Spleen (tissue), 11 donors: ENCODE measurements around the gene SHISA9. TPM values are rescaled to one million over a fixed set of nuclear protein-coding genes. Genes with fewer than 3 reads are reported as not detected.

Source experiments
- DNase-seq: peaks from one replicate; pipeline ENCODE4 v3.0.0-alpha.2; 2020
- H3K27ac ChIP-seq, 8 donors: fragments of 200-600 bp; sonication (generic) in 7 of 8; 1 replicate in 4 of 8; 2 replicates in 4 of 8; pipeline versions ENCODE4 v1.5.0 to v1.8.0; 2016 to 2021; ENCODE audit warnings: inconsistent platforms in 4 of 8, mild to moderate bottlenecking in 4 of 8, moderate library complexity in 1 of 8
- H3K27me3 ChIP-seq, 7 donors: fragments of 200-600 bp; sonication (generic) in 6 of 7; replicated peaks in 1 of 7; 1 replicate in 4 of 7; 2 replicates in 3 of 7; pipeline versions ENCODE4 v1.5.0 to v1.8.0; 2016 to 2021; ENCODE audit warnings: inconsistent platforms in 3 of 7, mild to moderate bottlenecking in 1 of 7
- H3K36me3 ChIP-seq, 6 donors: fragments of 200-600 bp; sonication (generic) in 5 of 6; 1 replicate in 4 of 6; 2 replicates in 2 of 6; pipeline versions ENCODE4 v1.5.0 to v1.8.0; 2016 to 2021; ENCODE audit warnings: inconsistent platforms in 2 of 6
- H3K4me1 ChIP-seq, 6 donors: fragments of 200-600 bp; sonication (generic) in 5 of 6; 1 replicate in 3 of 6; 2 replicates in 3 of 6; pipeline versions ENCODE4 v1.5.0 to v1.8.0; 2016 to 2021; ENCODE audit warnings: inconsistent platforms in 3 of 6
- H3K4me3 ChIP-seq, 8 donors: fragments of 200-600 bp; sonication (generic) in 7 of 8; 1 replicate in 4 of 8; 2 replicates in 4 of 8; pipeline versions ENCODE4 v1.5.0 to v1.8.0; 2016 to 2021; ENCODE audit warnings: inconsistent platforms in 4 of 8, mild to moderate bottlenecking in 4 of 8, moderate library complexity in 2 of 8
- H3K9me3 ChIP-seq, 8 donors: fragments of 200-600 bp; sonication (generic) in 7 of 8; 1 replicate in 4 of 8; 2 replicates in 4 of 8; pipeline versions ENCODE4 v1.5.0 to v1.8.0; 2016 to 2021; ENCODE audit warnings: inconsistent platforms in 4 of 8
- POLR2A ChIP-seq, 3 donors: fragments of 450-650 bp; IDR thresholded peaks; one replicate each; pipeline ENCODE4 v1.5.1; 2017; ENCODE audit warnings: antibody characterized with exemption in 3 of 3, mild to moderate bottlenecking in 1 of 3
- POLR2AphosphoS5 ChIP-seq, 3 donors: sonication (generic); formaldehyde crosslinking; IDR thresholded peaks; one replicate each; pipeline ENCODE4 v1.5.1; 2017; ENCODE audit warnings: antibody characterized with exemption in 3 of 3
- WGBS, 5 donors: extraction: QIAGEN DNeasy Blood & Tissue Kit in 3 of 5; methylation state at CpG; one replicate each; pipeline versions ENCODE4 v1.1.5 to v1.1.7; 2013 to 2018; 5-methylcytosine and 5-hydroxymethylcytosine counted together
- intact Hi-C: fragments of 100-400 bp; cut with DNase I; formaldehyde crosslinking; loops from one replicate; pipeline ENCODE4 v1.15.0; 2023; ENCODE audit warnings: low total_unique reads
- polyA plus RNA-seq, 3 donors: library from polyadenylated mRNA; stranded (reverse); fragments of 200-250 nt; gene quantifications; one replicate each; pipeline ENCODE4 v1.2.1, GENCODE V29; 2013
- total RNA-seq, 7 donors: library from RNA; depleted of rRNA in 3 of 7; stranded (reverse); fragments of >200 nt in 3 of 7; fragmentation: NEBNext Ultra II Directional in 4 of 7; extraction: Animal tissue kit (Norgen Biotek cat#: 25700) in 4 of 7; gene quantifications; one replicate each; pipeline versions ENCODE4 v1.1.0 to v1.2.1, GENCODE V29; 2016 to 2021
- TF ChIP-seq, protein P1 (sequence below), 11 experiments: fragments of 200-600 bp in 7 of 11; fragments of 450-650 bp in 4 of 11; sonication (generic) in 4 of 11; IDR thresholded peaks in 8 of 11; conservative IDR thresholded peaks in 3 of 11; 1 replicate in 7 of 11; 2 replicates in 4 of 11; pipeline versions ENCODE4 v1.4.0 to v1.8.0; 2016 to 2021; ENCODE audit warnings: antibody characterized with exemption in 11 of 11, inconsistent platforms in 4 of 11, mild to moderate bottlenecking in 1 of 11
- donor health status: healthy with polysubstance abuse.
- donor health status: DM: no; HTN: no; CAD: no; lungs with moderate emphysema.
- donor health status: DM: no; HTN: no; CAD: no.
- donor health status: Bipolar disorder and iron deficiency.
- donor health status: healthy.
- donor health status: DM: no; HTN: no; CAD: no.
- donor health status: DM: yes; HTN: yes; CAD: no.

Gene SHISA9
- total and polyA plus RNA-seq, 10 donors: 0.02 to 0.17 (median 0.05) TPM; not detected in 4

DNA sequence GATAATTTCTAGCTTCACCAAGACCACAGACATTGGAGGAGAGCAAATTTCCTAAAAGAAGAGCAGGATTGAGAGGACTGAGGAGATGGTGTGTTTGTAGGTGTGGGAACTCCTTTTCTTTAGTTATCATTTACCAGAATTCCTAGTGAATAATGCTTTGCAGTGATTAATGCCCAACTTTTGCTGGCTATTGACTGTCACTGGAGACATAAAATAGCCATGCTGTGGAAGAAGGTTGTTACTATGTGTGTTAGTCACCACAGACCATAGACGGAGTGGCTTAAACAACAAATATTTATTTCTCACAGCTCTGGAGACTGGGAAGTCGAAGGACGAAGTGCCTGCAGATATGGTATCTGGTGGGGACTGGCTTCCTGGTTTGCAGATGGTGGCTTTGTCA lies 179.1 kb downstream of the SHISA9 start:
- H3K4me1 ChIP-seq: no peaks in the 10 kb centered on the region
- intact Hi-C loops: no loop called here
- H3K9me3 ChIP-seq: peaks cover 0 to 17% (median 0%) of the 10 kb centered on the region in 8 donors
- H3K27ac ChIP-seq: no peak overlapping the region
- H3K27me3 ChIP-seq: no peaks in the 10 kb centered on the region
- TF ChIP-seq POLR2AphosphoS5 (IDR thresholded peaks at IDR 0.05): no peak
- TF ChIP-seq, protein P1, sequence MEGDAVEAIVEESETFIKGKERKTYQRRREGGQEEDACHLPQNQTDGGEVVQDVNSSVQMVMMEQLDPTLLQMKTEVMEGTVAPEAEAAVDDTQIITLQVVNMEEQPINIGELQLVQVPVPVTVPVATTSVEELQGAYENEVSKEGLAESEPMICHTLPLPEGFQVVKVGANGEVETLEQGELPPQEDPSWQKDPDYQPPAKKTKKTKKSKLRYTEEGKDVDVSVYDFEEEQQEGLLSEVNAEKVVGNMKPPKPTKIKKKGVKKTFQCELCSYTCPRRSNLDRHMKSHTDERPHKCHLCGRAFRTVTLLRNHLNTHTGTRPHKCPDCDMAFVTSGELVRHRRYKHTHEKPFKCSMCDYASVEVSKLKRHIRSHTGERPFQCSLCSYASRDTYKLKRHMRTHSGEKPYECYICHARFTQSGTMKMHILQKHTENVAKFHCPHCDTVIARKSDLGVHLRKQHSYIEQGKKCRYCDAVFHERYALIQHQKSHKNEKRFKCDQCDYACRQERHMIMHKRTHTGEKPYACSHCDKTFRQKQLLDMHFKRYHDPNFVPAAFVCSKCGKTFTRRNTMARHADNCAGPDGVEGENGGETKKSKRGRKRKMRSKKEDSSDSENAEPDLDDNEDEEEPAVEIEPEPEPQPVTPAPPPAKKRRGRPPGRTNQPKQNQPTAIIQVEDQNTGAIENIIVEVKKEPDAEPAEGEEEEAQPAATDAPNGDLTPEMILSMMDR (IDR thresholded peaks at IDR 0.05 in 8 of 11, conservative IDR thresholded peaks at IDR 0.05 in 3 of 11): no peak
- no peaks in the 10 kb centered on the region for H3K36me3 ChIP-seq
- 82 to 92% (median 89%) methylated on average over 3 of the region's 3 CpGs for WGBS, 5 donors
- DNase-seq: no peak
- H3K4me3 ChIP-seq: no peak overlapping the region

DNA sequence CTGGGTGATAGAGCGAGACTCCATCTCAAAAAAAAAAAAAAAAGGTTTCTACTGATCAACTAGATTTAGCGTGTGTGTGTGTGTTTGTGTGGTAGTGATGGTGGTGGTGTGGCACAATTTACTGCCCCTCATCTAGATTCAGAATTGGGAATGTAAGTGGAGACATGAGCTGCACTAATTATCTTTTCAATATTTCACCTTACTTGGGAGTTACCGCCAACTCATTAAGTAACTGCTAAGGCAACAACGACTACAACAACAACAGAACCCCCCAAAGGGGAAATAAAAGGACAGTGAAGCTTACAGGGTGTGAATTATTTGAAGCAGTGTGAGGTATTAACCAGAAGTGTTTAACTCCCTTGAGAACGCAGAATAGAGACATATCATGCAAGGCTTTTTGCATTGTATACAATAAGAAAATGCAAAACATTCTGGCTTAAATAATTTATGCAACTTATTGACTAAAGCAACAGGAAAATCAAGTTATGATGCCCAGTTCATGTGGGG lies 180.5 kb downstream of the SHISA9 start:
- no peaks in the 10 kb centered on the region for H3K4me1 ChIP-seq
- TF ChIP-seq POLR2A (IDR thresholded peaks at IDR 0.05) (no peak), POLR2AphosphoS5 (IDR thresholded peaks at IDR 0.05) (no peak)
- TF ChIP-seq, protein P1 (IDR thresholded peaks at IDR 0.05 in 8 of 11, conservative IDR thresholded peaks at IDR 0.05 in 3 of 11): no peak
- intact Hi-C loops: no loop called here
- no peak overlapping the region for H3K4me3 ChIP-seq
- no peak overlapping the region for H3K27ac ChIP-seq
- no peak for DNase-seq
- peaks cover 0 to 22% (median 0%) of the 10 kb centered on the region in 8 donors for H3K9me3 ChIP-seq
- H3K36me3 ChIP-seq: no peaks in the 10 kb centered on the region
- H3K27me3 ChIP-seq: no peaks in the 10 kb centered on the region
- 79 to 88% (median 80%) methylated on average over 5 of the region's 5 CpGs for WGBS, 5 donors

GRCh38 chr16:13083681-13084080 lies 182.3 kb downstream of the SHISA9 start:
- TF ChIP-seq POLR2A (IDR thresholded peaks at IDR 0.05): no peak
- TF ChIP-seq, protein P1 (IDR thresholded peaks at IDR 0.05 in 8 of 11, conservative IDR thresholded peaks at IDR 0.05 in 3 of 11): no peak
- intact Hi-C loops: no loop called here
- H3K27me3 ChIP-seq: no peaks in the 10 kb centered on the region
- no peaks in the 10 kb centered on the region for H3K36me3 ChIP-seq
- no peak overlapping the region for H3K4me3 ChIP-seq
- H3K9me3 ChIP-seq: peaks cover 0 to 30% (median 2%) of the 10 kb centered on the region in 8 donors
- WGBS, 5 donors: 59 to 71% (median 63%) methylated on average over 5 of the region's 5 CpGs
- H3K4me1 ChIP-seq: no peaks in the 10 kb centered on the region
- no peak for DNase-seq
- H3K27ac ChIP-seq: no peak overlapping the region

DNA sequence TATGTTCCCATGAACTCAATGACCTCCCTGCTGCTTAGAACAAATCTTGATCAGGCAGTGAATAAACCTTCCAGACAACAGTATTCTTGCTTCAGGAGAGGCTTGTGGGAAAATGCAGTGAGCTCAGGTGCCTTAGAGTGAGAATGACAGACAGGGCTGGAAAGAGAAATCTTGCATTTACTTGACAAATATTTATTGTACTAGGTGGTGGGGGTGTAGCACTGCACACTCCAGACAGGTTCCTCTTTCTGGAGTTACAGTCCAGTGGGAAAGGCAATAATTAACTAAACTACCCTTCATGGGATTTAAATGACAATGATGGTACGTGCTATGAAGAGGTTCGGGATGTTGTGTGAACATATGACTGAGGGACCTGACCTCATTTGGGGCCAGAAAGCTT lies 182.9 kb downstream of the SHISA9 start:
- Histone ChIP-seq H3K27ac (no peak overlapping the region), H3K36me3 (no peaks in the 10 kb centered on the region), H3K4me1 (no peaks in the 10 kb centered on the region), H3K9me3 (peaks cover 0 to 35% (median 2%) of the 10 kb centered on the region in 8 donors), H3K4me3 (no peak overlapping the region), H3K27me3 (no peaks in the 10 kb centered on the region)
- intact Hi-C loops: no loop called here
- TF ChIP-seq POLR2A (IDR thresholded peaks at IDR 0.05) (no peak), POLR2AphosphoS5 (IDR thresholded peaks at IDR 0.05) (no peak)
- TF ChIP-seq, protein P1 (IDR thresholded peaks at IDR 0.05 in 8 of 11, conservative IDR thresholded peaks at IDR 0.05 in 3 of 11): no peak
- no peak for DNase-seq
- 67 to 90% (median 74%) methylated on average over 2 of the region's 2 CpGs for WGBS, 5 donors
